HepG2 (cell line): ENCODE results near the gene VAMP3. TPM values are rescaled to one million over a fixed set of nuclear protein-coding genes. Genes with fewer than 3 reads are reported as not detected.

Experiments
- ATAC-seq: fragments of 200-7000 bp; cut with Tn5 transposase; 3 replicates; pipeline ENCODE4 v1.9.1; 2020; ENCODE audit warnings: mild to moderate bottlenecking, moderate library complexity
- BruUV-seq: library from RNA; stranded (reverse); fragments of 400-500 nt; replicated peaks from 2 replicates; lab custom pipeline; 2021; lab: Mats Ljungman, UMichigan
- CTCF ChIA-PET: fragments of 300-600 bp; formaldehyde crosslinking; extraction: SDS; loops from one replicate; lab custom pipeline; 2021; ENCODE audit warnings: low total read pairs, inconsistent platforms, low intra/inter-chr PET ratio; lab: Yijun Ruan, JAX
- POLR2A ChIA-PET: fragments of 350-600 bp; sonication (Branson Sonifier 250); formaldehyde crosslinking; loops from one replicate; lab custom pipeline; 2020; ENCODE audit warnings: antibody characterized with exemption, inconsistent platforms; lab: Yijun Ruan, JAX
- DNase-seq: peaks from one replicate; pipeline ENCODE4 v3.0.0-alpha.2; 2015; ENCODE audit warnings: low spot score
- FAIRE-seq: peaks from 3 replicates; lab custom pipeline; 2011; peaks lifted over from hg19 to GRCh38; lab: Jason Lieb, UNC
- H2AFZ ChIP-seq: one replicate; pipeline ENCODE4 v1.6.1; 2011; ENCODE audit warnings: low read length, inconsistent platforms
- H3K27ac ChIP-seq: fragments of 300-600 bp; 3 replicates; pipeline ENCODE4 v1.8.0; 2011; ENCODE audit warnings: mixed run types, mild to moderate bottlenecking, mixed read lengths, low read length, inconsistent platforms; ENCODE audit not compliant: insufficient read depth; ENCODE audit errors: extremely low read length
- H3K27me3 ChIP-seq, 2 experiments: fragments of 200-600 bp in 1 of 2; 2 replicates in 1 of 2; 3 replicates in 1 of 2; pipeline versions ENCODE4 v1.6.0 to v1.8.0; 2011; ENCODE audit warnings: low read length in 2 of 2, mild to moderate bottlenecking in 2 of 2, moderate library complexity in 2 of 2, inconsistent platforms in 1 of 2; ENCODE audit not compliant: insufficient read depth in 2 of 2, control insufficient read depth in 1 of 2
- H3K36me3 ChIP-seq, 2 experiments: fragments of 200-600 bp in 1 of 2; replicated peaks in 1 of 2; 2 replicates in 1 of 2; 3 replicates in 1 of 2; pipeline versions ENCODE4 v1.5.1 to v1.8.0; 2011; ENCODE audit warnings: low read length in 2 of 2, inconsistent platforms in 1 of 2; ENCODE audit not compliant: insufficient read depth in 2 of 2, control insufficient read depth in 1 of 2
- H3K4me1 ChIP-seq: 2 replicates; pipeline ENCODE4 v1.5.1; 2012; ENCODE audit warnings: low read length, inconsistent platforms; ENCODE audit not compliant: insufficient read depth
- H3K4me2 ChIP-seq: 2 replicates; pipeline ENCODE4 v1.6.0; 2011; ENCODE audit warnings: low read depth, low read length, inconsistent platforms
- H3K4me3 ChIP-seq, 3 experiments: fragments of 200-600 bp in 1 of 3; sonication (generic), shearing (Covaris generic) in 1 of 3; replicated peaks in 1 of 3; 2 replicates each; pipeline ENCODE4 v1.5.1; 2011 to 2016; ENCODE audit warnings: low read length in 3 of 3, inconsistent platforms in 2 of 3, low read depth in 2 of 3, mild to moderate bottlenecking in 2 of 3, control low read depth in 1 of 3, mixed read lengths in 1 of 3; ENCODE audit not compliant: insufficient read depth in 1 of 3
- H3K79me2 ChIP-seq: one replicate; pipeline ENCODE4 v1.6.1; 2011; ENCODE audit warnings: low read length, inconsistent platforms; ENCODE audit not compliant: insufficient read depth
- H3K9ac ChIP-seq: 2 replicates; pipeline ENCODE4 v1.6.0; 2011; ENCODE audit warnings: mild to moderate bottlenecking, low read depth, low read length, inconsistent platforms; ENCODE audit not compliant: insufficient read depth
- H3K9me3 ChIP-seq: 2 replicates; pipeline ENCODE4 v1.5.1; 2012; ENCODE audit warnings: mild to moderate bottlenecking, low read length
- H4K20me1 ChIP-seq: 2 replicates; pipeline ENCODE4 v1.6.0; 2011; ENCODE audit warnings: inconsistent platforms, mild to moderate bottlenecking, low read length, moderate library complexity; ENCODE audit not compliant: insufficient read depth
- ERF ChIP-seq: IDR thresholded peaks from 2 replicates; pipeline ENCODE4 v1.6.1; 2018; ENCODE audit warnings: missing biosample characterization, missing genetic modification reagents
- ETV6 ChIP-seq: sonication (generic); formaldehyde crosslinking; conservative IDR thresholded peaks from 2 replicates; pipeline ENCODE4 v1.4.0; 2020; ENCODE audit warnings: missing genetic modification reagents
- KLF6 ChIP-seq: IDR thresholded peaks from 2 replicates; pipeline ENCODE4 v1.8.0; 2016; ENCODE audit warnings: missing biosample characterization, missing genetic modification reagents
- KMT2B ChIP-seq: IDR thresholded peaks from 2 replicates; pipeline ENCODE4 v1.6.1; 2016; ENCODE audit warnings: missing genetic modification reagents, missing compliant biosample characterization
- NONO ChIP-seq, 2 experiments: fragments of 450-650 bp in 1 of 2; sonication (generic) in 1 of 2; formaldehyde crosslinking in 1 of 2; IDR thresholded peaks in 1 of 2; conservative IDR thresholded peaks in 1 of 2; 2 replicates each; pipeline versions ENCODE4 v1.6.1 to v1.8.0; 2017 to 2022; ENCODE audit warnings: mild to moderate bottlenecking in 1 of 2, missing genetic modification reagents in 1 of 2, moderate library complexity in 1 of 2
- ZNF766 ChIP-seq: sonication (generic); formaldehyde crosslinking; IDR thresholded peaks from 2 replicates; pipeline ENCODE4 v1.5.0; 2020; ENCODE audit warnings: missing genetic modification reagents, borderline replicate concordance
- WGBS: methylation state at CpG from one replicate; pipeline ENCODE4 v1.1.6; 2017; ENCODE audit warnings: low lambda C conversion rate; 5-methylcytosine and 5-hydroxymethylcytosine counted together
- in situ Hi-C: cut with HindIII; loops from 2 replicates; pipeline ENCODE4 v1.10.0; 2017; ENCODE audit warnings: low pct_unique_long_range_greater_than_20kb; ENCODE audit not compliant: extremely low pct_ligation_motif_present
- intact Hi-C: fragments of 100-400 bp; cut with micrococcal nuclease; formaldehyde crosslinking; loops from one replicate; pipeline ENCODE4 v1.10.0; 2022; ENCODE audit not compliant: unreplicated experiment
- polyA plus RNA-seq, 8 experiments: library from polyadenylated mRNA; depleted of rRNA in 3 of 8; stranded (reverse) in 7 of 8; unstranded in 1 of 8; fragments of >200 nt; fragmentation: Illumina TruSeq in 4 of 8; extraction: Trizol in 4 of 8; gene quantifications; 2 replicates each; pipeline versions ENCODE4 v1.2.1 to v1.2.3, GENCODE V29; 2011 to 2016; ENCODE audit warnings: low read depth in 4 of 8, missing spikeins in 1 of 8, mixed read lengths in 1 of 8; ENCODE audit not compliant: insufficient read depth in 1 of 8
- total RNA-seq, 5 experiments: library from RNA; depleted of rRNA; stranded (reverse); fragments of >200 nt; fragmentation: Illumina TruSeq; extraction: Trizol; gene quantifications; 2 replicates each; pipeline ENCODE4 v1.2.3, GENCODE V29; 2016; ENCODE audit warnings: low read depth in 1 of 5
- TF ChIP-seq, protein P1 (sequence below): IDR thresholded peaks from 2 replicates; pipeline ENCODE4 v1.6.1; 2016
- TF ChIP-seq, protein P2 (sequence below): sonication (generic); formaldehyde crosslinking; IDR thresholded peaks from 2 replicates; pipeline ENCODE4 v1.4.0; 2020; ENCODE audit warnings: missing genetic modification reagents
- TF ChIP-seq, protein P3 (sequence below): sonication (generic); formaldehyde crosslinking; IDR thresholded peaks from 2 replicates; pipeline ENCODE4 v1.5.0; 2020; ENCODE audit warnings: missing genetic modification reagents, mild to moderate bottlenecking, borderline replicate concordance
- TF ChIP-seq, protein P4 (sequence below): sonication (generic); formaldehyde crosslinking; IDR thresholded peaks from 2 replicates; pipeline ENCODE4 v1.5.1; 2020; ENCODE audit warnings: missing genetic modification reagents, mild to moderate bottlenecking, borderline replicate concordance

Gene VAMP3
- total and polyA plus RNA-seq, 2 of the 13 experiments (the other 11 are each of a cell fraction or from before 2014, with no cell fraction given) = 75.3 to 88.7 TPM

DNA sequence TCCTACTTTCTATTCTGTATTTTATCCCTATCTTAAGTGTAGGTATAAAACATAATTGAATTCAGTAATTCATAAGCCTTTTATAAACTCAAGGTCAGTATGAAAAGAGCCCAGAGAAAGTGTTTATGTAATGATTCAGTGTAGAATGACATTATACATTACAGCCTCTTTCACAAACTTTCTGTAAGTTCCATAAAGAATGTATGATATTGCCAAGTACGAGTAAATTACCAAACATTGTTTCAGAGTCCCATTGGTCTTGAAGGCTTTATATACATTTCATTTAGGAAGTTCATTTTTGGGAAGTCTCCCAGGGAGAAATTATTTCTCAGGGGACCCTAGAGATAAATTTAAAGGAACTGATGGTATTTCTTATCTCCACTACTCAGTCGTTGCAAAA, 37.8 kb upstream of the VAMP3 start (continued):
- TF ChIP-seq, protein P1, sequence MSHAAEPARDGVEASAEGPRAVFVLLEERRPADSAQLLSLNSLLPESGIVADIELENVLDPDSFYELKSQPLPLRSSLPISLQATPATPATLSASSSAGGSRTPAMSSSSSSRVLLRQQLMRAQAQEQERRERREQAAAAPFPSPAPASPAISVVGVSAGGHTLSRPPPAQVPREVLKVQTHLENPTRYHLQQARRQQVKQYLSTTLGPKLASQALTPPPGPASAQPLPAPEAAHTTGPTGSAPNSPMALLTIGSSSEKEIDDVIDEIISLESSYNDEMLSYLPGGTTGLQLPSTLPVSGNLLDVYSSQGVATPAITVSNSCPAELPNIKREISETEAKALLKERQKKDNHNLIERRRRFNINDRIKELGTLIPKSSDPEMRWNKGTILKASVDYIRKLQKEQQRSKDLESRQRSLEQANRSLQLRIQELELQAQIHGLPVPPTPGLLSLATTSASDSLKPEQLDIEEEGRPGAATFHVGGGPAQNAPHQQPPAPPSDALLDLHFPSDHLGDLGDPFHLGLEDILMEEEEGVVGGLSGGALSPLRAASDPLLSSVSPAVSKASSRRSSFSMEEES (CRISPR knock-in tag) = no peak
- no peak for TF ChIP-seq KLF6 (CRISPR knock-in tag)

DNA sequence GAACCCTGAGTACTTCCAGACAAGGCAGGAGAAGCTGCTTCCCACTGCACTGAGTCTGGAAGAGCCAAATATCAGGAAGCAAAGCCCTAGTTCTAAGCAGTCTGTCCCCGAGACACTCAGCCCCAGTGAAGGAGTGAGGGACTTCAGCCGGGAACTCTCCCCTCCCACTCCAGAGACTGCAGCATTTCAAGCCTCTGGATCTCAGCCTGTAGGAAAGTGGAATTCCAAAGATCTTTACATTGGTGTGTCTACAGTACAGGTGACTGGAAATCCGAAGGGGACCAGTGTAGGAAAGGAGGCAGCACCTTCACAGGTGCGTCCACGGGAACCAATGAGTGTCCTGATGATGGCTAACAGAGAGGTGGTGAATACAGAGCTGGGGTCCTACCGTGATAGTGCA, 33.1 kb upstream of the VAMP3 start:
- Histone ChIP-seq H4K20me1 (no peaks in the 10 kb centered on the region), H3K4me1 (no peaks in the 10 kb centered on the region), H3K9me3 (no peaks in the 10 kb centered on the region), H3K36me3 (peaks cover 12 to 43% of the 10 kb centered on the region in 2 experiments; a peak in 4 of 5 replicates), H3K27ac (no peak overlapping the region), H3K27me3 (no peaks in the 10 kb centered on the region), H3K9ac (no peak overlapping the region), H2AFZ (no peak overlapping the region), H3K4me3 (no peak overlapping the region), H3K4me2 (no peak overlapping the region), H3K79me2 (no peaks in the 10 kb centered on the region)
- in situ Hi-C loops = no loop called here
- FAIRE-seq (no peak), ATAC-seq (no peak), DNase-seq (no peak)
- intact Hi-C loops = no loop called here
- WGBS = 99% methylated on average over 6 of the region's 6 CpGs
- POLR2A ChIA-PET = no interaction called here
- TF ChIP-seq, protein P2, sequence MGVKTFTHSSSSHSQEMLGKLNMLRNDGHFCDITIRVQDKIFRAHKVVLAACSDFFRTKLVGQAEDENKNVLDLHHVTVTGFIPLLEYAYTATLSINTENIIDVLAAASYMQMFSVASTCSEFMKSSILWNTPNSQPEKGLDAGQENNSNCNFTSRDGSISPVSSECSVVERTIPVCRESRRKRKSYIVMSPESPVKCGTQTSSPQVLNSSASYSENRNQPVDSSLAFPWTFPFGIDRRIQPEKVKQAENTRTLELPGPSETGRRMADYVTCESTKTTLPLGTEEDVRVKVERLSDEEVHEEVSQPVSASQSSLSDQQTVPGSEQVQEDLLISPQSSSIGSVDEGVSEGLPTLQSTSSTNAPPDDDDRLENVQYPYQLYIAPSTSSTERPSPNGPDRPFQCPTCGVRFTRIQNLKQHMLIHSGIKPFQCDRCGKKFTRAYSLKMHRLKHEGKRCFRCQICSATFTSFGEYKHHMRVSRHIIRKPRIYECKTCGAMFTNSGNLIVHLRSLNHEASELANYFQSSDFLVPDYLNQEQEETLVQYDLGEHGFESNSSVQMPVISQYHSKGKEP = no peak
- TF ChIP-seq KMT2B (CRISPR knock-in tag) (no peak), NONO (IDR thresholded peaks at IDR 0.05) (no peak), NONO (CRISPR knock-in tag; conservative IDR thresholded peaks at IDR 0.05) (no peak), ETV6 (CRISPR knock-in tag) (no peak), ZNF766 (CRISPR knock-in tag) (no peak), ERF (no peak)
- TF ChIP-seq, protein P3, sequence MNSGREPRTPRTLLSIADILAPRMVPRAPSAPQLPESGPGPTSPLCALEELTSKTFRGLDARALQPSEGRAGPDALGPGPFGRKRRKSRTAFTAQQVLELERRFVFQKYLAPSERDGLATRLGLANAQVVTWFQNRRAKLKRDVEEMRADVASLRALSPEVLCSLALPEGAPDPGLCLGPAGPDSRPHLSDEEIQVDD (CRISPR knock-in tag) = no peak
- TF ChIP-seq, protein P4, sequence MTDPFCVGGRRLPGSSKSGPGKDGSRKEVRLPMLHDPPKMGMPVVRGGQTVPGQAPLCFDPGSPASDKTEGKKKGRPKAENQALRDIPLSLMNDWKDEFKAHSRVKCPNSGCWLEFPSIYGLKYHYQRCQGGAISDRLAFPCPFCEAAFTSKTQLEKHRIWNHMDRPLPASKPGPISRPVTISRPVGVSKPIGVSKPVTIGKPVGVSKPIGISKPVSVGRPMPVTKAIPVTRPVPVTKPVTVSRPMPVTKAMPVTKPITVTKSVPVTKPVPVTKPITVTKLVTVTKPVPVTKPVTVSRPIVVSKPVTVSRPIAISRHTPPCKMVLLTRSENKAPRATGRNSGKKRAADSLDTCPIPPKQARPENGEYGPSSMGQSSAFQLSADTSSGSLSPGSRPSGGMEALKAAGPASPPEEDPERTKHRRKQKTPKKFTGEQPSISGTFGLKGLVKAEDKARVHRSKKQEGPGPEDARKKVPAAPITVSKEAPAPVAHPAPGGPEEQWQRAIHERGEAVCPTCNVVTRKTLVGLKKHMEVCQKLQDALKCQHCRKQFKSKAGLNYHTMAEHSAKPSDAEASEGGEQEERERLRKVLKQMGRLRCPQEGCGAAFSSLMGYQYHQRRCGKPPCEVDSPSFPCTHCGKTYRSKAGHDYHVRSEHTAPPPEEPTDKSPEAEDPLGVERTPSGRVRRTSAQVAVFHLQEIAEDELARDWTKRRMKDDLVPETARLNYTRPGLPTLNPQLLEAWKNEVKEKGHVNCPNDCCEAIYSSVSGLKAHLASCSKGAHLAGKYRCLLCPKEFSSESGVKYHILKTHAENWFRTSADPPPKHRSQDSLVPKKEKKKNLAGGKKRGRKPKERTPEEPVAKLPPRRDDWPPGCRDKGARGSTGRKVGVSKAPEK (CRISPR knock-in tag) = no peak
- CTCF ChIA-PET = no interaction called here
- no TSS peak for BruUV-seq
